Fibroblast of lung (primary cell): Measurements from ENCODE around the gene SERPINH1.

Experiments used
- EZH2 ChIP-seq: IDR thresholded peaks from 2 replicates; pipeline ENCODE4 v1.5.1; 2012; ENCODE audit warnings: low read length, control low read depth, mild to moderate bottlenecking; ENCODE audit errors: missing control alignments
- TF ChIP-seq, protein P1 (sequence below), 2 donors: IDR thresholded peaks in 1 of 2; conservative IDR thresholded peaks in 1 of 2; 1 replicate in 1 of 2; 2 replicates in 1 of 2; pipeline ENCODE4 v1.5.1; 2011 to 2012; ENCODE audit warnings: low read length in 2 of 2, control low read depth in 1 of 2, inconsistent platforms in 1 of 2, low read depth in 1 of 2, mild to moderate bottlenecking in 1 of 2

GRCh38 chr11:75576017-75576416 lies 14.0 kb downstream of the SERPINH1 start:
- TF ChIP-seq, protein P1, sequence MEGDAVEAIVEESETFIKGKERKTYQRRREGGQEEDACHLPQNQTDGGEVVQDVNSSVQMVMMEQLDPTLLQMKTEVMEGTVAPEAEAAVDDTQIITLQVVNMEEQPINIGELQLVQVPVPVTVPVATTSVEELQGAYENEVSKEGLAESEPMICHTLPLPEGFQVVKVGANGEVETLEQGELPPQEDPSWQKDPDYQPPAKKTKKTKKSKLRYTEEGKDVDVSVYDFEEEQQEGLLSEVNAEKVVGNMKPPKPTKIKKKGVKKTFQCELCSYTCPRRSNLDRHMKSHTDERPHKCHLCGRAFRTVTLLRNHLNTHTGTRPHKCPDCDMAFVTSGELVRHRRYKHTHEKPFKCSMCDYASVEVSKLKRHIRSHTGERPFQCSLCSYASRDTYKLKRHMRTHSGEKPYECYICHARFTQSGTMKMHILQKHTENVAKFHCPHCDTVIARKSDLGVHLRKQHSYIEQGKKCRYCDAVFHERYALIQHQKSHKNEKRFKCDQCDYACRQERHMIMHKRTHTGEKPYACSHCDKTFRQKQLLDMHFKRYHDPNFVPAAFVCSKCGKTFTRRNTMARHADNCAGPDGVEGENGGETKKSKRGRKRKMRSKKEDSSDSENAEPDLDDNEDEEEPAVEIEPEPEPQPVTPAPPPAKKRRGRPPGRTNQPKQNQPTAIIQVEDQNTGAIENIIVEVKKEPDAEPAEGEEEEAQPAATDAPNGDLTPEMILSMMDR (conservative IDR thresholded peaks at IDR 0.05 in 1 of 2, IDR thresholded peaks at IDR 0.05 in 1 of 2; ENCODE audit: low read depth in 1 of 2, low read length in 2 of 2), result no peak
- no peak for TF ChIP-seq EZH2
